Glomerular endothelial cell (primary cell): ENCODE measurements around the gene LRRK1. TPM values are rescaled to one million over a fixed set of nuclear protein-coding genes. Genes with fewer than 3 reads are reported as not detected.

Experiments
- total RNA-seq: library from RNA; depleted of rRNA; stranded (reverse); fragments of >200 nt; gene quantifications from 2 replicates; pipeline ENCODE4 v1.2.3, GENCODE V29; 2015

LRRK1 gene
- total RNA-seq, 1 donor from 2014 or later, result 14.7 TPM

Other genes starting within 250 kb of the LRRK1 start
- gene ALDH1A3, start 39.5 kb upstream of the LRRK1 start, total RNA-seq, result 19.6 and 27.1 TPM in 2 replicates